A549 (cell line): Measurements from ENCODE around the gene CHD1L. TPM values are rescaled to one million over a fixed set of nuclear protein-coding genes. Genes with fewer than 3 reads are reported as not detected.

Source experiments
- ATAC-seq, 2 experiments: fragments of 200-7000 bp in 1 of 2; fragments of >200 bp in 1 of 2; cut with Nextera tagmentation in 1 of 2; cut with Tn5 transposase in 1 of 2; 3 replicates each; pipeline versions ENCODE4 v1.8.0 to v1.9.1; 2018 to 2020; ENCODE audit warnings: mild to moderate bottlenecking in 1 of 2, moderate library complexity in 1 of 2
- CTCF ChIA-PET: fragments of 300-600 bp; sonication (Branson Sonifier 250); formaldehyde crosslinking; extraction: SDS; loops from one replicate; lab custom pipeline; 2021; ENCODE audit warnings: antibody characterized with exemption, inconsistent platforms; lab: Yijun Ruan, JAX
- POLR2A ChIA-PET: fragments of 350-600 bp; formaldehyde crosslinking; extraction: SDS; loops from one replicate; lab custom pipeline; 2021; ENCODE audit warnings: antibody characterized with exemption, inconsistent platforms; lab: Yijun Ruan, JAX
- DNase-seq, 2 experiments: peaks; one replicate each; pipeline versions ENCODE4 v3.0.0 to v3.0.0-alpha.2; 2011 to 2016; ENCODE audit warnings: low read depth in 1 of 2, low spot score in 1 of 2
- FAIRE-seq: peaks from 2 replicates; lab custom pipeline; 2011; peaks lifted over from hg19 to GRCh38; lab: Jason Lieb, UNC
- H3K27ac ChIP-seq, 2 experiments: fragments of >200 bp; sonication (Bioruptor Twin); formaldehyde crosslinking; 3 replicates each; pipeline ENCODE4 v1.5.1; 2016 to 2017
- H3K4me1 ChIP-seq: fragments of >200 bp; sonication (Bioruptor Twin); formaldehyde crosslinking; 3 replicates; pipeline ENCODE4 v1.6.1; 2016
- H3K4me2 ChIP-seq: fragments of >200 bp; sonication (Bioruptor Twin); formaldehyde crosslinking; 3 replicates; pipeline ENCODE4 v1.6.1; 2016
- H3K4me3 ChIP-seq: fragments of >200 bp; sonication (Bioruptor Twin); formaldehyde crosslinking; 3 replicates; pipeline ENCODE4 v1.5.1; 2016
- H3K9me3 ChIP-seq: fragments of >200 bp; sonication (Bioruptor Twin); formaldehyde crosslinking; 3 replicates; pipeline ENCODE4 v1.6.1; 2016
- CBX8 ChIP-seq: fragments of 200-600 bp; sonication (generic); IDR thresholded peaks from 2 replicates; pipeline ENCODE4 v1.6.1; 2016
- CHD4 ChIP-seq: fragments of 200-600 bp; sonication (generic); IDR thresholded peaks from 2 replicates; pipeline ENCODE4 v1.6.1; 2016; ENCODE audit warnings: antibody characterized with exemption, mild to moderate bottlenecking, borderline replicate concordance
- E2F6 ChIP-seq: IDR thresholded peaks from 2 replicates; pipeline ENCODE4 v1.6.1; 2012; ENCODE audit warnings: low read depth, borderline replicate concordance
- EHMT2 ChIP-seq: fragments of 200-600 bp; sonication (generic); IDR thresholded peaks from 2 replicates; pipeline ENCODE4 v1.6.1; 2016; ENCODE audit warnings: antibody characterized with exemption, low read depth, mild to moderate bottlenecking, moderate library complexity
- ESRRA ChIP-seq: fragments of 150-350 bp; IDR thresholded peaks from 2 replicates; pipeline ENCODE4 v1.6.1; 2014; ENCODE audit warnings: mild to moderate bottlenecking, low read length, borderline replicate concordance
- FOSL2 ChIP-seq, 2 experiments: fragments of 450-650 bp in 1 of 2; fragments of >200 bp in 1 of 2; sonication (Bioruptor Twin) in 1 of 2; formaldehyde crosslinking; IDR thresholded peaks; 2 replicates each; pipeline versions ENCODE4 v1.5.0 to v1.6.1; 2016 to 2020; ENCODE audit warnings: mild to moderate bottlenecking in 1 of 2, moderate library complexity in 1 of 2
- HEYL ChIP-seq: fragments of 250-450 bp; sonication (Bioruptor Pico); IDR thresholded peaks from 2 replicates; pipeline ENCODE4 v1.8.0; 2021; ENCODE audit warnings: mild to moderate bottlenecking, moderate library complexity
- HMGXB4 ChIP-seq: fragments of 250-450 bp; sonication (Bioruptor Pico); IDR thresholded peaks from 2 replicates; pipeline ENCODE4 v1.5.0; 2021; ENCODE audit warnings: mild to moderate bottlenecking, moderate library complexity, borderline replicate concordance
- HOXB13 ChIP-seq: fragments of 250-450 bp; sonication (Bioruptor Pico); IDR thresholded peaks from 2 replicates; pipeline ENCODE4 v1.5.0; 2020; ENCODE audit warnings: low read depth, mild to moderate bottlenecking, moderate library complexity
- KDM1A ChIP-seq: fragments of 200-600 bp; sonication (generic); IDR thresholded peaks from 2 replicates; pipeline ENCODE4 v1.6.1; 2016; ENCODE audit warnings: low read depth, mild to moderate bottlenecking
- NPAS2 ChIP-seq: fragments of 250-450 bp; sonication (Bioruptor Pico); IDR thresholded peaks from 2 replicates; pipeline ENCODE4 v1.8.0; 2022; ENCODE audit warnings: mild to moderate bottlenecking, moderate library complexity, borderline replicate concordance
- PHF8 ChIP-seq: fragments of 200-600 bp; sonication (generic); IDR thresholded peaks from 2 replicates; pipeline ENCODE4 v1.6.1; 2016; ENCODE audit warnings: low read depth, mild to moderate bottlenecking, antibody characterized with exemption, moderate library complexity, borderline replicate concordance
- POLR2AphosphoS2 ChIP-seq: conservative IDR thresholded peaks from 2 replicates; pipeline ENCODE4 v1.6.1; 2012; ENCODE audit warnings: low read length, improper control_type of control experiment, inconsistent platforms
- RAD21 ChIP-seq, 2 experiments: fragments of >200 bp in 1 of 2; sonication (Bioruptor Twin) in 1 of 2; formaldehyde crosslinking in 1 of 2; IDR thresholded peaks in 1 of 2; conservative IDR thresholded peaks in 1 of 2; 2 replicates in 1 of 2; 3 replicates in 1 of 2; pipeline ENCODE4 v1.6.1; 2012 to 2018; ENCODE audit warnings: inconsistent platforms in 1 of 2
- RCOR1 ChIP-seq: fragments of 150-350 bp; IDR thresholded peaks from 2 replicates; pipeline ENCODE4 v1.6.1; 2014; ENCODE audit warnings: antibody characterized with exemption, low read length, low read depth
- RFX5 ChIP-seq: fragments of 450-650 bp; IDR thresholded peaks from 2 replicates; pipeline ENCODE4 v1.7.1; 2014; ENCODE audit warnings: antibody characterized with exemption, mild to moderate bottlenecking, moderate library complexity
- SREBF2 ChIP-seq: fragments of 450-650 bp; IDR thresholded peaks from 2 replicates; pipeline ENCODE4 v1.6.1; 2014; ENCODE audit warnings: mild to moderate bottlenecking, moderate library complexity
- ZC3H11A ChIP-seq: fragments of 450-650 bp; IDR thresholded peaks from 2 replicates; pipeline ENCODE4 v1.6.1; 2014; ENCODE audit warnings: antibody characterized with exemption, mild to moderate bottlenecking
- ZSCAN20 ChIP-seq: fragments of 250-450 bp; sonication (Bioruptor Pico); IDR thresholded peaks from 2 replicates; pipeline ENCODE4 v1.8.0; 2022; ENCODE audit warnings: mild to moderate bottlenecking, moderate library complexity
- WGBS: methylation state at CpG from one replicate; pipeline ENCODE4 v1.1.6; 2017; ENCODE audit errors: missing lambda C conversion rate; 5-methylcytosine and 5-hydroxymethylcytosine counted together
- polyA plus RNA-seq, 4 experiments: library from polyadenylated mRNA; depleted of rRNA in 3 of 4; stranded (reverse); fragments of >200 nt; fragmentation: RNase III in 1 of 4; extraction: RNeasy Plus Mini Kit Qiagen cat#74134 plus additional on column Dnase treatment in 1 of 4; gene quantifications; 2 replicates in 3 of 4; 3 replicates in 1 of 4; pipeline ENCODE4 v1.2.3, GENCODE V29; 2011 to 2017

CHD1L gene
- polyA plus RNA-seq, 2 of the 4 experiments (the other 2 are of a cell fraction): 37.0 to 61.2 TPM

GRCh38 chr1:147201276-147201675, 41.2 kb upstream of the CHD1L start:
- Histone ChIP-seq H3K4me3 (no peak overlapping the region), H3K27ac (no peak overlapping the region), H3K4me2 (no peak overlapping the region), H3K9me3 (no peaks in the 10 kb centered on the region), H3K4me1 (no peaks in the 10 kb centered on the region)
- ATAC-seq (no peak), FAIRE-seq (no peak), DNase-seq (no peak)
- 50% methylated on average over 4 of the region's 4 CpGs for WGBS
- ChIA-PET POLR2A (no interaction called here), CTCF (interaction anchor here (1.1 to 1.3 kb wide), 2 partner anchors 15 to 42 kb away, joined by 3 read pairs; partner anchors contain the start of gene CHD1L)
- TF ChIP-seq ZC3H11A: no peak
- TF ChIP-seq PHF8: no peak

- FAIRE-seq: no peak
- no peak for DNase-seq
- no peak for ATAC-seq
- POLR2A ChIA-PET: no interaction called here
- Histone ChIP-seq H3K9me3 (no peaks in the 10 kb centered on the region), H3K4me1 (no peaks in the 10 kb centered on the region), H3K27ac (no peak overlapping the region), H3K4me2 (no peak overlapping the region), H3K4me3 (no peak overlapping the region)
- TF ChIP-seq HOXB13 (no peak), ESRRA (no peak)
- CTCF ChIA-PET: interaction anchor here (1.1 kb wide), 1 partner anchor 41 kb away, joined by 3 read pairs; the partner anchor contains the start of gene CHD1L
- 58% methylated on average over 1 of the region's 1 CpG for WGBS
Observed at GRCh38 chr1:147201786-147202185, 40.7 kb upstream of the CHD1L start.

- FAIRE-seq (no peak), ATAC-seq (no peak), DNase-seq (no peak)
- no peaks in the 10 kb centered on the region for H3K9me3 ChIP-seq
- H3K4me3 ChIP-seq: no peak overlapping the region
- CTCF ChIA-PET: interaction anchor here (1.5 kb wide), 1 partner anchor 40 kb away, joined by 4 read pairs; the partner anchor contains the start of gene CHD1L
- POLR2A ChIA-PET: no interaction called here
- H3K4me2 ChIP-seq: no peak overlapping the region
- H3K27ac ChIP-seq: no peak overlapping the region
- no peaks in the 10 kb centered on the region for H3K4me1 ChIP-seq
- 51% methylated on average over 2 of the region's 2 CpGs for whole genome bisulfite sequencing
- TF ChIP-seq FOSL2 (IDR thresholded peaks at IDR 0.05) (no peak), FOSL2 (CRISPR knock-in tag; IDR thresholded peaks at IDR 0.05) (no peak), ZC3H11A (no peak), SREBF2 (no peak), E2F6 (no peak), KDM1A (no peak), HOXB13 (no peak), POLR2AphosphoS2 (no peak), EHMT2 (no peak), RAD21 (conservative IDR thresholded peaks at IDR 0.05 in 1 of 2, IDR thresholded peaks at IDR 0.05 in 1 of 2) (no peak), RCOR1 (no peak), CBX8 (no peak), HEYL (CRISPR knock-in tag) (no peak), CHD4 (no peak), ZSCAN20 (CRISPR knock-in tag) (no peak), HMGXB4 (CRISPR knock-in tag) (no peak), RFX5 (no peak), NPAS2 (CRISPR knock-in tag) (no peak)
Observed at GRCh38 chr1:147202576-147202975, 39.9 kb upstream of the CHD1L start.
